CD4-positive, alpha-beta T cell treated with Interleukin-15 for 1 hour (primary cell): ENCODE data around the gene MCTP1.
"Not testable (repeated sequence)": the region's sequence is repeated elsewhere in the genome, so short reads cannot be mapped to it uniquely, and the experiment has no call there.

Source experiments
- DNase-seq: peaks from one replicate; pipeline ENCODE4 v3.0.0-alpha.2; 2020

The MCTP1 gene

DNA sequence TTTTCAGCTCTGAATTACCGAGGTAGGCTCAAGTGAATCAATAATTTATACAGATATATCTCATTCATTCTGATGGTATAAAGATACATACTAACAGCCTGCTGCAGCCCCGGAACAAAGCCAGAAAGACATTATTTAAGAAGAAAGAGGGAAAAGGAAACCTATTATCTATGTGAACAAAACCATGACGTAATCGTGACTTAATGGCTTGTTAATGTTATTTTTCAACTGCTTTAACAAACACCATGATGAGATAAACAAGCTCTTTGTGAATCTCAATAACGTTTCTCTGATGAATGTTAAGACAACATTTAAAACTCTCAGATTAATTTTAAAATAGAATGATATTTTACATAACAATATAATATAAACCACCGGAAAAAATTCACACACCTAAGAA is 429.4 kb downstream of the MCTP1 start:
- no peak for DNase-seq

DNA sequence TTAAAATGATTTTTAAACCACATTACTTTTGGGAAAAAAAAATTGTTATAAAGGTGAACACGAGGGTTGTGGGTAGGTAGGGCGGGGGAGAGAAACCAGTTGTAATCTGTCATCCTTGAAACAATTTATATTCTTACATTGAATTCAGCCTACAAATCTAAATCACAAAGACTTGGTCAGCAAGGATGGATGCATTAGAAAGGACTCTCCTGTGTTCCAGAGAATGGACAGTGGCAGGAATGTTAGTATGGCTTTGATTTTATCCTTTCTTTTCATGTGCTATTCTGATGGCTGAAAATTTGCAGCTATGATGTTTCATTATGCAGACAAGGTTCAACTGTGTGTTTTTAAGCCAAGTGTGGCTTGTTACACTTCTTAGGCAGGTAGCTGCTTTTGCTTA is 431.8 kb downstream of the MCTP1 start:
- DNase-seq: no peak

DNA sequence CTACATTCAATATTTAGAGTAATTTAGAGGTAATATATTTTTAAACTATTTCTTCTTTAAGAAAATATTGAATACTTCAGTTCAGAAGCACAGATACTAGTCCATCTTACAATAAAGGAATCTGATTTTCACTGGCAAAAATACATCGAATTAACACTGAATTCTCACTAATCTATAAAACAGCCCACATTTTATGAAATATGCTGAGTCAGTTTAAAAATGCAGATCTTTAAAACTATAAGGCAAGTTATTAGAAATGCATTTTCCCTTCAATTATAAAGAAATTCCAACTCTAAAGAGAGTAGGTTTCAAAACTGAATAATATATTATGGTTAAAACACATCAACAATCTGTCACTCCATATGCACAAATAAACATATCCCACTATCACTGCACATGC is 433.9 kb downstream of the MCTP1 start:
- DNase-seq: no peak

DNA sequence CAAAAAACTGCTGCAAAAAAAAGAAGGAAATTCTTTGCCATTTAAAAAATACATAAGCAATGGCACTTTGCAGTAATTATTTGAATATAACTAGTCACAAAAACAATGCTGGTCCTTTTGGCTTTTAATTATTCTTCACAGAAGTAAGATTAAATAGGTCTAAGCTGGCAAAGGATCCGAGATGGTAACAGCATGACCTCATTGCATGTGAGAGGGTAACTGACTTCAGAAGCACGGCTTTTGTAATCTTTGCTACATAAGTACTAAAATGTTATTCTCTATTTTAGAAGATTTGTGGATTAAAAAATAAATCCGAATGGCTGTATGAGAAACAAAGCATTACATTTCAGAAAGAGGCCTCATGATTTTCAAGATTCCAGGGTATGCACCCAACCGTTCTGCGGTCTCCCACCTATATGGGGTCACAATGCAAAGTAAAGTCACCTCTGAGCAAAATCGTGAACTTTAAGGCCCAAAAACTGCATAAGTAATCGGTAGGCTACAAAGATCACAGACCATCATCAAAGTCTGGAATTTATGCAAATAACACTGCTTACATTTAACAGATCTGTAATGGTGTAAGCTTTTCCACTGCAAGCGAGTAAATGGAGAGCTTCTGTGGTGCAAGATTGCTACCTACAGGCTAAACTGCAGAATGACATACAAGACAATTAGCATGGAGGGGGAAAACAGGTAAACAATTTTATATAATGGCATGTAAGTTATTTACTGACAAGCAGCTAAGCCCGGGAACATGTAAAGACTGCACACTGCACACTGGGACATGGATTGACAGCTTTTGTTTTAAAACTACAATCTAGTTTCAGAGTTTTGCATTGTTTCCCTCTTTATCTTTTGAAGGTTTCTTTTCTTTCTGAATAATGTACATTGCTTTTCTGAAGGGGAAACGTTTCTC is 434.8 kb downstream of the MCTP1 start:
- DNase-seq: peak; percentile 18

DNA sequence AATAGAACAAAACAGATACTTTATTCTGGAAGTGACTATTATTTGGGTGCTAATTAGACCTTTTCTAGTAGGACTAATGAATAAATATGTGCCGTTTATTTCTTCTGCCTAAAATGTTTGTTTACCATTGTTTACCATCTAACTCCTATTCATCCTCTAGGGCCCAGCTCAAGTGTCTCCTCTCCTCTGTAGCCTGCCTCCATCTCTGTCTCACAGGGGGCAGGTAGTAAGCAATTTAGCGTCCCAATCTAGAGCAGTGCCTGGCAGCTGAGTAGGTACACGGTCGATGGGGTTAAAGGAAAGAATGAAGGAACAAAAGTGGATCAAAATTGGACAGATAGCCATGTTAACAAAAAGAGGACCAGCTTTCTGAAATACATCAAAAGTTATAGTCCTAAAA is 435.6 kb downstream of the MCTP1 start:
- DNase-seq: no peak

DNA sequence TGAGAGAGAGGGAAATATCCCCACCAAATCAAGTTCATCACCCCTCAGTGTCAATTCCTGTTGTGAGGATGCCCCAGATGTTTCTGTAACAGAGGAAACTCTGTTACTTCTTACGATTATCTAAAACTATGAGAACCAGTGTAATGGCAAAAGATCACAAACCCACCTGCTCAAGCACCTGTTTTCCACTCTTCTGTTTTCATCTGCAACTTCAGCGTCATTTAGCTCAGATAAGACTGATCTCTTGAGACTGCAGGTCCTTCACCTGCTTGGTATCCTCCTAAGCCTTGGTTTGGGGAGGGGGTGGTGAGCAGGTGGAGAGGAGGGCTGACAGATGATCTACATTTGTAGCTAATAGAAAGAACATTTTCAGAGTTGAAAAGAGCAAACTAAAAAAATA is 437.2 kb downstream of the MCTP1 start:
- DNase-seq: no peak

DNA sequence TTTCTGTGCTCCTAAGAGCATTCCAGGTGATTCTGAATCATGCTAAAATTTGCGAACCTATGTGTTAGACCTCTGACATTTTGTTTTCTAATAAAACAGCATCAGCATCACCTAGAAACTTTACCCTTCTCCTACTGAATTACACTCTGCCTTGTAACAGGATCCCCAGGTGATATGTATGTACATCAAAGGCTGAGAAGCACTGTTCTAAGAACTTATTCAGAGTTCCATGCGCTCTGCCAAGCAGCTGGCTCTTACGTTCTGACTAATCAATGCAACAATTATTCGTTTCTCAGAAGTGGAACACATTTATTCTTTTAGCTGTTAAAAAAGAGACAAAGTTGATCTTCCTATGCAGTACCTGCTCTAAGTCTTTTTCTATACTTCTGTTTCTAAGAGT is 437.9 kb downstream of the MCTP1 start:
- DNase-seq: no peak

DNA sequence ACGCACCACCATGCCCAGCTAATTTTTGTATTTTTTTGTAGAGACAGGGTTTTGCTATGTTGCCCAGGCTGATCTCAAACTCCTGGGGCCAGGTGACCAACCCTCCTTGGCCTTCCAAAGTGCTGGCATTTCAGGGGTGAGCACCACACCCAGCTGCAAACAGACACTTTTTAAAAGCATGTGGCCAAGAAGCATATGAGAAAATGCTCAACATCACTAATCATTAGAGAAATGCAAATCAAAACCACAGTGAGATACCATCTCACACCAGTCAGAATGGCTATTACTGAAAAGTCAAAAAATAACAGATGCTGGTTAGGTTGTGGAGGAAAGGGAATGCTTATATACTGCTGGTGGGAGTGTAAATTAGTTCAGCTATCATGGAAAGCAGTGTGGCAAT is 439.2 kb downstream of the MCTP1 start:
- not testable (repeated sequence) for DNase-seq

DNA sequence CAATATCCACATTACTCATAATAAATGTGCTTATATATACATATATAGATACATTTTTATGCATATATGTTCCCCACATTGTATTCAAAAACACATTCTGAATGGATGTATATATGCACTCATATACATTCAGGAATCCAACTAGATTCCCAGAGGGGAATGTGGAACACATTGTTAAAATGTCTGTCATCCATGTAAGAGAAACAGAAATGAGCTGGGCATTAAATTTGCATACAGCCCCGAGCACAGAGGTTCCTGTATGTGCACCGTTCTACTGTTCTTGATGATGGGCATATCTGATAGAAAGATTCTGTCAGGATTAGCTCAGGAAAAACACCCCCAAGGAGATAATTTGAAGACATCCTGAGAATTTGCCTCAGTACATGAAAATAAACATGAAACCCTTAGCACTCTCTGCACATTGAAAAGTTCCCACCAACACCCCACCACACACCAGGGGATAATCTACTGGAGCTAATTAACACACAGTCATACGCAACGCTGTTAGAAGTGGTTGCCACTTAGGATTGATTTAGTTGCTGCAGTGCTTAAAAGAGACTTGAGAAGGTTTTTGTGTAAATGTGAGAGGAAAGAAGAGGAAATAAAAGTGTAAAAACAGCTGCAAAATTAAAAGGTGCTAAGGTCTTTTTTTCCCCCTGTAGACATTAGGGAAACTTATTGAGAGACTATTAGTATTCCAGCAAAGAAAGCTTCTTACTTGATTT is 443.1 kb downstream of the MCTP1 start:
- DNase-seq: no peak

DNA sequence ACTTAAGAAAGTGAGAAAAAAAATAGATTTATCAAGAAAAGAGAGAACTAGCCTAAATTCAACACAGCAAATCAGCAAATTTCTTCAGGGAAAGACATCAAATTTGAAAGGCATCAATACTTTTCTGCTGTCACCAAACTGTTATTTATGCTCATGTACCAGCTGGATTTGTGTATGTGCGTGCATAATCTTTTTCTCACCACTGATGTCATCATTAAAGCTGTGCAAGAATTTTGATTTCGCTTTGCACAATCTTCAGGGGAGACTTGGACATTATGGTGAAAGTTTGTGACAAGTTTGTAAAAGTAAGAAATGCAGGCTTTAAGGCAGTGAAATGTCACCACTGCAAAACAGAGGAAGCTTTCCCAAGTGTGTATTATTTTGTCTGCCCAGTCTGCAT is 451.0 kb downstream of the MCTP1 start:
- DNase-seq: no peak

DNA sequence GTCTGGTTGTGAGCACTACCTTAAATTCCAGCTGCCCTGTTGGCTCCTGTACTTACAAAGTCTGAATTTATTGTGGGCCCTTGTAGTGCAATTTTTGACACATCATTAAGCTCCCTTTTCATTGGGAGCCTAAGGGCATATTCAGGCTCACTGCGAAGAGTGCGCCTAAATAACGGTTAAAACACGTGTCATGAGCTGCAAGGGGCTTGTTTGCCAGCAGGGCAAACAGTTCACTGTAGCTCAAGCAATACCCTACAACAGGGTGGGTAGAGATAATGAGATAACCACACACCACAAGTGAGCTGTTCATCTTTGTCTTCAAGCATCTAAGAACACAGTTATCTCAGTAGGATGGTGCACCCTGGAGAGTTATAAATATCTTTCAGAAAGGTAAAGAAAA is 452.2 kb downstream of the MCTP1 start:
- no peak for DNase-seq

DNA sequence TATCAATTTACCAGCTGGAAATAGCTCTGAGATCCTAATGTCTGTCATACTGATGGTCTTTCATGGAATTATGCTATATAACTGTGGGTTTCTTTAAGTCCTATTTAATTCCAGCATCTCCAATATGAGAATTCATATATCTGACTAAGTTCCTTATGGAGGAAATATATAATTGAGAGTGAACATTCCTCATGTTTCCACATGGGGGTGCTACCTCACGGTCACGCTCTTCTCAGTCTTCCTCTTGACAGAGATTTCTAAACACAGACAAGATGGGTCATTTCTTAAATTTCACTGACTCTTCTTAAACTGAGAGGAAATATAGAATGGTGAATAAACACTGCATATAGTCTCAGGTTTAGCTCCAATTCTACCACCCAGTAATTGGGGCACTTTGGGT is 454.4 kb downstream of the MCTP1 start:
- DNase-seq: no peak

DNA sequence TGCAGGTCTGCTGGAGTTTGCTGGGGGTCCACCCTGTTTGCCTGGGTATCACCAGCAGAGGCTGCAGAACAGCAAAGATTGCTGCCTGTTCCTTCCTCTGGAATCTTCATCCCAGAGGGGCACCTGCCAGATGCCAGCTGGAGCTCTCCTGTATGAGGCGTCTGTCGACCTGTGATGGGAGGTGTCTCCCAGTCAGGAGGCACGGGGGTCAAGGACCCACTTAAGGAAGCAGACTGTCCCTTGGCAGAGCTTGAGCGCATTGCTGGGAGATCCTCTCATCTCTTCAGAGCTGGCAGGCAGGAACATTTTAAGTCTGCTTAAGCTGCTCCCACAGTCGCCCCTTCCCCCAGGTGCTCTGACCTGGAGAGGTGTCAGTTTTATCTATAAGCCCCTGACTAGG is 456.7 kb downstream of the MCTP1 start:
- not testable (repeated sequence) for DNase-seq

DNA sequence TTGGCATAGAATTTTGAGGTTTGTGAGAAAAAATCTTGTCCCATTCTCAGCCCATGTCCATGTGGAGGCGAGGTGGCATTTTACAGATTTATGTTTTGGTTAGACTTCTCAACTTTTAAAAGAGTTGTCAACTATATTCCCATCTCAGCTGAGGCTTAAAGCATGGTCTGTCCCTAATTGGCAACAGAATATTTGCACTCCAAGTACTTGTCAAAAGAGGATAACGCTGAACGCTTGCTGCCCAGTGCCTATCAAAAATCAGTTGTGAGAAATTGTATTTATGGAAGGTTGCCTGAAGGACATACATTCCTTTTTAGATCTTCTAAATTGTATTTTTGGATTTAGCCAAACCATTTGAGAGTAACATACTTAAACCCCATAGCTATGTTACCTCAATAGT is 464.4 kb downstream of the MCTP1 start:
- DNase-seq: no peak

DNA sequence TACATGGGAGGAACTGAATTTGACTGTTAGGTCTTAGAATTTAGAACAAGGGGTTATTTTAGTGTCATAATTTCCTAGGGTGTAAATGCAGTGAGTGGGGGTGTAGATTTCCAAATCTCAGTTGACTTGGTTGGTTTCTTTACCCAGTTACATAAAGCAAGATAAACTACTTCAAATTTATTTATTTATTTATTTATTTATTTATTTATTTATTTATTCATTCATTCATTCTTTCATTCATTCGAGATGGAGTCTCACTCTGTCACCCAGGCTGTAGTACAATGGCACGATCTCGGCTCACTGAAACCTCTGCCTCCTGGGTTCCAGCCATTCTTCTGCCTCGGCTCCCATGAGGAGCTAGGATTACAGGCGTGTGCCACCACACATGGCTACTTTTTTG is 466.0 kb downstream of the MCTP1 start:
- no peak for DNase-seq

DNA sequence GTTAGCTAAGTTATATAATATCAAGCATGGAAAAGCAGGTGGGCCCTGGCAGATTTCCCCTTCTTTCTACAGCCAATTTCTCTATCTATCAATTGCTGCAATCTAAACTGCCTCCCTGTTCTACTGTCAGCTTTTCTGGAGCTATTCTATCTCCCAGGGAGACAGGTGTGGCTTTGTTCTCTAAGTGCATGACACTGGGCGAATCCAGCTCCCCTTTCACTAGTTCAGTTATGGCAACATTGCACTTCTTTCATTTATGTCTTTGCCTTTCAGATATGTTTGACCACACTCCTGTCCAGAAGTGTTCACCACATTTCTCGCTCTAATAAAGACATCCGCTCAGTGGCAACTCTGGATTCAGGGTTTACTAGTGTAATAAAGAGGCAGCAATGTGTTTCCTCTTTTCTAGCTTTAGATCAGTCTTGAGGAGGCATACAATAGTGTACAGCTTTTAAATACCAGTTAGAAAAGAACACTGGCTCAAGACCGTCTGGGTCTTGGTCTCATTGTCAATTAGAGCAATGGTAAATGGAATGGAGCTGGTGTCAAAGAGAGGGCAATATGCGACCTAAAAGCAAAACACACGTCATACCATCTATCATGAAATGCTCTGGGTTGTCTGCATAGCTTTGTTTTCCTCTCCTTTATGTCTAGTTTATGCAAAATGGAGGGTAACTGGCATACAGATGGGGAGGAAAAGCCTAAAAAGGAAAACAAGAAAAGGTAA is 469.4 kb downstream of the MCTP1 start:
- no peak for DNase-seq

DNA sequence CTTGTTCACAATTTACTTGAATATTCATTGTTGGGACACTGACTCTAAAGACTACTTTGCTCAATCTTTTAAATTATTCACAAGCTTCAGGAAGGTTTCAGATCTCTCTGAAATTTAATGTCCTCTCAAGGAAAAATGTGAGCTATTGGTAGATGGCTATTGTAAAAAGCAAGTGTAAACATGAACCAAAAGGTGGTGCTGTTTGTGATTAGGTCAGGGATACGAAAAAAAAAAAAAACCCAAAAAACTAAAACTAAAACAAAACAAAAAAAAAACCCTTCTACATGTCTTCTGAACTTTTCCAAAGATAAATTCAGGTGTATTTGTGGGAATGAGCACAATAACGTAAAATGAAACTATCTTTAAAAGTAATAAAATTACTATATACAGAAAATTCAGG is 472.7 kb downstream of the MCTP1 start:
- no peak for DNase-seq

DNA sequence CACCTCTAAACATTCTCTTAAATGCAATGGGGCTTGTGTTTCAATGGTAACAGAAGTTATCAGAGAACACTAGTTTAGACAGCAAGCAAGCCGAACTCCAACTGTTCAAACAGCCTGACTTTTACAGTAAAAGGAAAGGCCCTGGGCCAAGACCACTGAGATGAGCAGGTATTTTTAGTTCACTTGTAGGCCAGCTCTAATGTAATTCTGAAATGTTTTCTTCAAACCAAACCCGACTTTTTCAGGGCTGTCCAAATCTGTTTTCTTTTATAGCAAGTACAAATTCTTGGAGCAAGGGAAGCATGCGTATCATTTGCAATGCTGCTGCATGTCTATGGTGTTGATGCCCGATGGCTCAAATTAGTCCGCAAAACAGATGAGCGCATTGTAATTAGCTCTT is 473.6 kb downstream of the MCTP1 start:
- DNase-seq: no peak

DNA sequence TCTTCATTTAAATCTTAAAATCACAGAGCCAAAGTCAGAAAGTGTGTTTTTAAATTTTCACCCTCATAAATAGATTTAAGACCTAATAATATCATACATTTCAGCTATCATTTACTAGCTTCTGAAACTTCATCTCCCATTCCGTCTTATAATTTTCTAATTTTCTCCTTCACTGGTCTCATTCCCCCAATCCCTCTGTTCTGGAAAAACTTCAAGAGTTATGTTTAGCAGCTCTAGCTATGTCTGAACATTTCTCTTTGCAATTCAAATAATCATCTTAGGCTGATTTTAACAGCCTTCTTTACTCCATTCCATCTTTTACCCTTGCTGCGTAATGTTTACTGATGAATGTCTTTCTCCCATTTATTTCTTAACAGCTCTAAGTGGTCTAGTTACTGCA is 474.0 kb downstream of the MCTP1 start:
- DNase-seq: no peak

DNA sequence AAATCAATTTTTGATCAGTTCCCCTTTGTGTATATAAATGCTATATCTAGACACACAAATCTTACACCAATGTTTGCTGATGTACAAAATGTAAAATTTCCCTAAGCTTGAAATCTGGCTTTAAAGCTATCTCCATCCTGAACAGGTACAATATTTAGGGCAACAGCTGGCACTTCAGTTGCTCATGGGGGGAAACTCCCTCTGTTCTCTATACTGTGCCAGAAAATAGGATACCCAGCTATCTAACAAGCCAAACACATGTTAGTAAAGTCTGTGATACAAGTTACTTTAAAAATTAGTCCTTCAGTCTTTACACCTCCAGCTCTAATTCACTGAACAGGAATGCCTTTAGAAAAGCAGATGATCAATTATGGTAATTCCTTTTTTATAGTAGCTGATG is 474.6 kb downstream of the MCTP1 start:
- no peak for DNase-seq

DNA sequence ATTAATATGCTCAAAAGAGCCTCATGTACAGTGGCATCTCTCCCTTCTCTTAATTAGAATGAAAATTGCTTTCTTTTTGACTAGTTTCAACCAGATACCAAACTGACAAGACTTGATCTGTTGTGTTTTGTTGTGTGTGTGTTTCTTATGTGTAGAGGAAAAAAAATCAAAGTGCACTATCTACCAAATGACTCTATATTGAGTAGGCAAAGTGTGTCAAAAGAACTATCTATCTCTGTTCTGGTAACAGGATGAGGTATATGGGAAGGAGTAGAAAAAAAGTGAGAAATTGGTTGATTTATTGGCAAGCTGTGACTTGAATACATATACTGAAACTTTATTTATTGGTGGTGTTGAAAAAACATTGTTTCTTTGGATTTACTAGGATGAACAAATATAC is 476.4 kb downstream of the MCTP1 start:
- no peak for DNase-seq

DNA sequence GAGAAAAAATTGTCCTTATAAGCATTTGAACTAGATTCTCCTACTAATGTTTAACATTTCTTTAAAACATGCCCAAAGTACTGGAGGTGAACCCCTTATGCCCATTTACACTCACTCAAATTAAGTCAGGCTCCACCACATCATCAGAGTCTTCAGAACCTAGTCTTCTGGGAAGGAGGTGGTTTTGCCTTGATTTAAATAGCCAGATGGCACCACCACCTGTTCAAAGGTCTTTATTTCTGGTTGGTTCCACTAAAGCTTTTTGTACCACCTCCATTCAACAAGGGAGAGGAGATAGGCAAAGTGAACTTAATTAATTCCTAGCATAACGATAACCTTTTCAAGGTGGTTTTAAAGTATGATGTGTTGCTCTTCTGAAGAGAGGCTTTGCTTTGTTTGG is 476.9 kb downstream of the MCTP1 start:
- DNase-seq: no peak

DNA sequence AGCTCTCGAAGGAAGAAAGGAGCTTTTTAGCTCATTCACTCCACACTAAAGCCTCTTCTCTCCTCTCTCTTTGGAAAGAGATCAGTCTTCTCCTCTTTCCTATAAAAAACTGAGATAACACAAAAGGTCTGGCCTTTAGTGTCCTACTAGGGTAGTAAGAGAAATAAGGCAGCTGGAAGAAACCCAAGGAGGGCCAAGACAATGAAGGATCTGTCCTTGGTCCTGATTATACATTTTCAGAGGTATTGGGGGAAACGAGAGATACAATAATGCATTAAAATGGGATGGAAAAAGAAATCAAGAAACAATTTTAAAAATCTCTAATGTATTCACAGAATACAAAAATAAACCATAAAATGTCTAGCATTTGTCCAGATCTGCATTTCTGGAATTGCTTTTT is 482.4 kb downstream of the MCTP1 start:
- DNase-seq: no peak

DNA sequence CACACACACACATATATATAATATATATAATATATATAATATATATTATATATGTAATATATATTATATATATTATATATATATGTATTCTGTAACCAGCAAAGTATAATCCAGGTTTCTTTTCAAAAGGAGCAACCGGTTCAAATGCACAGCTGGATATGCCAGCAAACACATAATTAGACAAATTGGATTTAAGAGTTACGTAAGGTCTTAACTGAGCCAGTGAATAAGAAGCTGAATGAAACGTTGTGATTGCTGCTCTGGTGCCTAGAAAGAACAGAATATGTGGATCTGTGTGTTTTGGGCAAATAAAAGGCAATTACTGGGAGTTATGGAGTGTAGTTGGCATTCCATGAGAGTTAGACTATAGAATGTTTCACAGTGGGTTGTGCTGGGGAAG is 488.3 kb downstream of the MCTP1 start:
- no peak for DNase-seq
